22Rv1 (cell line): ENCODE measurements around the gene CLDN5.

Experiments used
- H3K27ac ChIP-seq: fragments of 450-650 bp; 2 replicates; pipeline ENCODE4 v1.5.1; 2017
- ZFX ChIP-seq: fragments of 450-650 bp; IDR thresholded peaks from 2 replicates; pipeline ENCODE4 v1.6.1; 2017; ENCODE audit warnings: antibody characterized with exemption, borderline replicate concordance
- TF ChIP-seq, protein P1 (sequence below): fragments of 450-650 bp; IDR thresholded peaks from 2 replicates; pipeline ENCODE4 v1.5.1; 2017; ENCODE audit warnings: mild to moderate bottlenecking

CLDN5 gene

GRCh38 chr22:19567157-19568009, 43.2 kb upstream of the CLDN5 start:
- TF ChIP-seq, protein P1, sequence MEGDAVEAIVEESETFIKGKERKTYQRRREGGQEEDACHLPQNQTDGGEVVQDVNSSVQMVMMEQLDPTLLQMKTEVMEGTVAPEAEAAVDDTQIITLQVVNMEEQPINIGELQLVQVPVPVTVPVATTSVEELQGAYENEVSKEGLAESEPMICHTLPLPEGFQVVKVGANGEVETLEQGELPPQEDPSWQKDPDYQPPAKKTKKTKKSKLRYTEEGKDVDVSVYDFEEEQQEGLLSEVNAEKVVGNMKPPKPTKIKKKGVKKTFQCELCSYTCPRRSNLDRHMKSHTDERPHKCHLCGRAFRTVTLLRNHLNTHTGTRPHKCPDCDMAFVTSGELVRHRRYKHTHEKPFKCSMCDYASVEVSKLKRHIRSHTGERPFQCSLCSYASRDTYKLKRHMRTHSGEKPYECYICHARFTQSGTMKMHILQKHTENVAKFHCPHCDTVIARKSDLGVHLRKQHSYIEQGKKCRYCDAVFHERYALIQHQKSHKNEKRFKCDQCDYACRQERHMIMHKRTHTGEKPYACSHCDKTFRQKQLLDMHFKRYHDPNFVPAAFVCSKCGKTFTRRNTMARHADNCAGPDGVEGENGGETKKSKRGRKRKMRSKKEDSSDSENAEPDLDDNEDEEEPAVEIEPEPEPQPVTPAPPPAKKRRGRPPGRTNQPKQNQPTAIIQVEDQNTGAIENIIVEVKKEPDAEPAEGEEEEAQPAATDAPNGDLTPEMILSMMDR = no peak
- TF ChIP-seq ZFX = no peak
- H3K27ac ChIP-seq = no peak overlapping the region

DNA sequence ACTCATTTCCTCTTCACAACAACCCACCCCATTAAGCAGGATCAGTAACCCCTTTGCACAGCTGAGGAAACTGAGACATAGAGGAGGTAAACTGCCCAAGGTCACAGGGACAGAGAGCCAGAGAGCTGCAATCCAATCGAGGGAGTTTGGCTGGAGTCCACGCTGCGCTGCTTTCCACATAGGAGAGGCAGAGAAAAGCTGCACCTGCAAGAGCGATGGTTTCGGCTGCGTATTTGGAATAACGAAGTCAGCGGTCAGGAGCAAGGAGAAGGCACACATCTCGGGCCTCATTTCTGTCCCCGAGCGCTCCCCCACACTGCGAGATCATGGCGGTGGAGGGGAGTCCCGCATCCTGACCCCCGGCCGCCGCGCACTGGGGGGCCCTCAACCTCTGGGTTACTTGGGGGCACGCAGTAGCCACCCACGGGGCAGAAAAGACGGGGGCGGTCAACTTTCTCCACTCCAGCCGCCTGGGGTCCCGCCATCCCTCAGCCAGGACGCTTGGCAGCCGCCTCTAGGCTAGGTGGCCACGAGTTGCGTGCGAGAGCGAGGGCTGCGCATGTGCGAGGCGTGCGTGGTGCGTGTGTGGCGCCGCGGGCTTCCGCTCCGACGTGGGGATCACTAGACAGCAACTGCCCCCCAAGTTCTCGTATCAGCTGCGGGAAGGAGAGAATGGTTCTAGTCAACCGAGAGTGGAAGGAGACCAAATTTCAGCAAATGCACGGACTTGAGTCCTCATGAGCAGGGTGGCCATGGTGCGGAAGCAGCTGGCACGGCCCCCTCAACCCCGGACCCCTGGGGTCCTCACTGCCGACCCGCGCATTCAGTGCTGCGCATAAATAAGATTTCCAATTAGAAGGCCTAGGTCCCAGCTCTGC, 42.3 kb upstream of the CLDN5 start:
- TF ChIP-seq, protein P1 = no peak
- TF ChIP-seq ZFX = no peak
- H3K27ac ChIP-seq = no peak overlapping the region

- H3K27ac ChIP-seq = no peak overlapping the region
- no peak for TF ChIP-seq ZFX
- TF ChIP-seq, protein P1 = no peak
Observed at GRCh38 chr22:19565382-19566278, 41.4 kb upstream of the CLDN5 start.

DNA sequence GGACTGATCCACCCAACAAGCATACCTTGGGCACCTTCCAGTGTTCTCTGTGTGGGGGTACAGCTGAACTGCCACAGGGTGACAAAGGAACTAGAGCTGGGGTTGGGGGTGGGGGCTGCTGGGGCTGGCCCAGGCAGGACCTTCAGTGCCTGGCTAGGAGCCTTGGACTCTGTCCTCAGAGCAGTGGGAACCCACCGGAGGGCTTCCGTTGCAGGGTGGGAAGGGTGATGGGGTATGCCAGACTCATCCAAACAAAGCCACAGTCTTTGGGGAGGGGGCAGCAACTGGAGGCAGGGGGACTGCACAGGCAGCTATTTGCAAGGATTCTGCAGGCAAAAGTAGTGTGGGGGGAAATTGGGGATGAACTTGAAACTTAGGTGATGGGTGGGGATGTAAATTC, 35.7 kb upstream of the CLDN5 start:
- no peak overlapping the region for H3K27ac ChIP-seq
- no peak for TF ChIP-seq ZFX
- TF ChIP-seq, protein P1 = no peak

DNA sequence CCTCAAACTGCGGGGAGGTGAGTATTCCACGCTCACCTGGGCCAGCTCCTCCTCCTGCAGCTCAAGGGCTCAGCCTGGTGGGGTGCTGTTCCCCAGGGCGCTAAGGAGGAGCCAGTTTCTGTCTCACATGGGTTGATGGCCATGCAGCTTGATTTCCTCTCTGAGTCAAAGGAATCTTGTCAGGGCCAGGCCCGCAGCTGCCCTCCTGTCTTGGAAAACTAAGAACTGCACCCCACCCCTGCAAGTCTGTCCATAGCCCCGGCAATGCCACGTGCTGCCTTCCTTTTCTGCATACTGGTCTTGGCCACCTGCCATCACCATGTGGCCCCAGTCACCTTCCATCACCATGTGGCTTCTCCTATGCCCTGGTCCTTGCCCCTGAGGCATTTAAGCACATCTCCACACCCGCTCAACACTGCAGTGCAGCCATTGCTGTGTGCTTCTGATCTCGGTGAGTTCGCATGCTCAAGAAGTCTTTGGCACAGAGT, 35.2 kb upstream of the CLDN5 start:
- TF ChIP-seq ZFX = no peak
- TF ChIP-seq, protein P1 = no peak
- no peak overlapping the region for H3K27ac ChIP-seq

DNA sequence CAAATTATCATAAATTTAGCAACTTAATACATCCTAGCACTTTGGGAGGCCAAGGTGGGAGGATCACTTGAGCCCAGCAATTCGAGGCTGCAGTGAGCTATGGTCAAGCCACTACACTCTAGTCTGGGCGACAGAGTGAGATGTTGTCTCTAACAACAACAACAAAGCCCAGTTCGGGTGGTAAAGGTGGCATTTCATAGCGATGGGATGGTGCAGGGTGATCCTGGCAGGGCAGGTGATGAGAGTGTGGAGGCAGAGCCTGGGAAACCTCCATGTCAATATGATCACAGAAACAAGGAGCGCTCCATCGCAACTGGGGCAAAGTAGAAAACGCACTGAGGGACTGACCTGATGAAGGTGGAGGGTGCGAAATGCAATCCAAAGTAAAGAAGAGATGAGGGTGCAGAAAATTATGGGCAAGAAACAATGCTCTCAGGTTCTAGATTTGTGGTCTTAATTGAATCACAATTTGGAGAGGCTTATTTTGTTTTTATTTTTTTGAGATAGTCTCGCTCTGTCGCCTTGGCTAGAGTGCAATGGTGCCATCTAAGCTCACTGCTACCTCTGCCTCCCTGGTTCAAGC, 32.8 kb upstream of the CLDN5 start:
- H3K27ac ChIP-seq = no peak overlapping the region
- no peak for TF ChIP-seq ZFX
- TF ChIP-seq, protein P1 = no peak
